Measurements from ENCODE around the gene ZNF777. TPM values are rescaled to one million over a fixed set of nuclear protein-coding genes. Genes with fewer than 3 reads are reported as not detected.

The ZNF777 gene
- total and polyA plus RNA-seq, 2 of the 4 experiments (the other 2 are of a cell fraction) = 3.2 to 6.5 TPM

DNA sequence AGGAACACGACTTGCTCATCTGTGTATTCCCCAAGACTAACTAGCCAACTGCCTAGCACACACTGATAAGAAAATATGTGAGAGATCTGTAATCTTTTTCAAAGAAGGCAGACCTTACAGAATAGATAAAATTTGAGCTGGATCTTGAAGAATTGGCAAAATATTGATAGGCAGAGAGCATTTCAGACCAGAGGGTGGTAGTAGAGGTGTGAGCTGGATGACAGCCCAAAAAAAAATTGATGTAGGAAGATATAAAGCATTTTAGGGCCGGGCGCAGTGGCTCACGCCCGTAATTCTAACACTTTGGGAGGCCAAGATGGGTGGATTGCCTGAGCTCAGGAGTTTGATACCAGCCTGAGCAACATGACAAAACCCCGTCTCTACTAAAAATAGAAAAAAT, 37.9 kb upstream of the ZNF777 start:
- CTCF ChIA-PET = no interaction called here
- DNase-seq = no peak
- no peak overlapping the region for H3K14ac ChIP-seq (replicated peaks; ENCODE audit: low read depth, low read length)
- H3K4me1 ChIP-seq (ENCODE audit: control insufficient read depth, insufficient read depth, low read length) = peaks cover 11% of the 10 kb centered on the region
- peaks cover 16% of the 10 kb centered on the region for H4K20me1 ChIP-seq (ENCODE audit: insufficient read depth, low read length)
- H3K4me2 ChIP-seq (ENCODE audit: low read depth, low read length) = no peak overlapping the region
- H4K5ac ChIP-seq (ENCODE audit: low read depth, low read length) = no peak overlapping the region
- intact Hi-C loops (cut with micrococcal nuclease) = no loop called here
- H3K18ac ChIP-seq (ENCODE audit: low read depth, low read length) = no peak overlapping the region
- H3K4me3 ChIP-seq (ENCODE audit: insufficient read depth, low read depth, low read length) = no peak overlapping the region
- no peak overlapping the region for H3K56ac ChIP-seq (ENCODE audit: extremely low read depth, insufficient read depth, low read length)
- no peaks in the 10 kb centered on the region for H3K9me3 ChIP-seq (ENCODE audit: control insufficient read depth, insufficient read depth, low read length)
- BruUV-seq (replicated peaks) = no TSS peak
- POLR2A ChIA-PET (ENCODE audit: unreplicated experiment) = no interaction called here
- no peak overlapping the region for H2BK5ac ChIP-seq (ENCODE audit: low read depth, low read length, poor library complexity, severe bottlenecking)
- TF ChIP-seq, protein P1, sequence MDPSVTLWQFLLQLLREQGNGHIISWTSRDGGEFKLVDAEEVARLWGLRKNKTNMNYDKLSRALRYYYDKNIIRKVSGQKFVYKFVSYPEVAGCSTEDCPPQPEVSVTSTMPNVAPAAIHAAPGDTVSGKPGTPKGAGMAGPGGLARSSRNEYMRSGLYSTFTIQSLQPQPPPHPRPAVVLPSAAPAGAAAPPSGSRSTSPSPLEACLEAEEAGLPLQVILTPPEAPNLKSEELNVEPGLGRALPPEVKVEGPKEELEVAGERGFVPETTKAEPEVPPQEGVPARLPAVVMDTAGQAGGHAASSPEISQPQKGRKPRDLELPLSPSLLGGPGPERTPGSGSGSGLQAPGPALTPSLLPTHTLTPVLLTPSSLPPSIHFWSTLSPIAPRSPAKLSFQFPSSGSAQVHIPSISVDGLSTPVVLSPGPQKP (IDR thresholded peaks at IDR 0.05; ENCODE audit: borderline replicate concordance, low read depth, low read length) = no peak
- TF ChIP-seq RFX5 (IDR thresholded peaks at IDR 0.05; ENCODE audit: low read depth, low read length) (no peak), NFE2L2 (IDR thresholded peaks at IDR 0.05; ENCODE audit: low read depth, low read length) (no peak), RCOR1 (IDR thresholded peaks at IDR 0.05; ENCODE audit: insufficient replicate concordance, low read length) (no peak), MAZ (IDR thresholded peaks at IDR 0.05; ENCODE audit: borderline replicate concordance, low read depth, low read length) (no peak), MXI1 (IDR thresholded peaks at IDR 0.05; ENCODE audit: borderline replicate concordance, low read depth, low read length) (no peak), POLR2A (IDR thresholded peaks at IDR 0.05; ENCODE audit: low read depth, low read length) (no peak), CEBPB (IDR thresholded peaks at IDR 0.05; ENCODE audit: low read depth, low read length) (no peak), CHD1 (IDR thresholded peaks at IDR 0.05; ENCODE audit: low read depth, low read length) (no peak), RAD21 (IDR thresholded peaks at IDR 0.05; ENCODE audit: low read length) (no peak), FOS (IDR thresholded peaks at IDR 0.05; ENCODE audit: low read depth, low read length) (no peak), BHLHE40 (IDR thresholded peaks at IDR 0.05; ENCODE audit: low read depth, low read length) (no peak), SMC3 (IDR thresholded peaks at IDR 0.05; ENCODE audit: low read depth, low read length) (no peak), MAFK (IDR thresholded peaks at IDR 0.05; ENCODE audit: low read depth, low read length) (no peak), CTCF (conservative IDR thresholded peaks at IDR 0.05; ENCODE audit: low read depth, low read length) (no peak)
- TF ChIP-seq, protein P2, sequence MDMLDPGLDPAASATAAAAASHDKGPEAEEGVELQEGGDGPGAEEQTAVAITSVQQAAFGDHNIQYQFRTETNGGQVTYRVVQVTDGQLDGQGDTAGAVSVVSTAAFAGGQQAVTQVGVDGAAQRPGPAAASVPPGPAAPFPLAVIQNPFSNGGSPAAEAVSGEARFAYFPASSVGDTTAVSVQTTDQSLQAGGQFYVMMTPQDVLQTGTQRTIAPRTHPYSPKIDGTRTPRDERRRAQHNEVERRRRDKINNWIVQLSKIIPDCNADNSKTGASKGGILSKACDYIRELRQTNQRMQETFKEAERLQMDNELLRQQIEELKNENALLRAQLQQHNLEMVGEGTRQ (IDR thresholded peaks at IDR 0.05; ENCODE audit: low read depth, low read length) = no peak
- H2AFZ ChIP-seq (replicated peaks; ENCODE audit: low read length, poor library complexity) = no peak overlapping the region
- no peak overlapping the region for H3K9ac ChIP-seq (ENCODE audit: low read depth, low read length)
- H4K91ac ChIP-seq (ENCODE audit: insufficient read depth, low read depth, low read length) = no peak overlapping the region
- no peak overlapping the region for H2AK5ac ChIP-seq (ENCODE audit: low read depth, low read length)
- H3K79me1 ChIP-seq (ENCODE audit: low read depth in 1 of 2, low read length in 2 of 2) = peaks cover 12 to 19% of the 10 kb centered on the region in 2 experiments
- H2BK15ac ChIP-seq (ENCODE audit: low read depth, low read length) = no peak overlapping the region
- dilution Hi-C loops (cut with HindIII; ENCODE audit: low sequenced_read_pairs, unreplicated experiment) = no loop called here
- 89% methylated on average over 4 of the region's 6 CpGs; no CpG with 5 or more reads in 1 of the 2 experiments for WGBS, 2 experiments (ENCODE audit: extremely low coverage in 2 of 2, insufficient read length in 1 of 2)
- no peak overlapping the region for H3K4ac ChIP-seq (ENCODE audit: low read depth, low read length)
- no peak overlapping the region for H3K23ac ChIP-seq (ENCODE audit: low read depth, low read length)
- H3K27ac ChIP-seq (ENCODE audit: insufficient read depth, low read length) = no peak overlapping the region
- H3K27me3 ChIP-seq (ENCODE audit: control insufficient read depth, insufficient read depth, low read length) = peaks cover 17% of the 10 kb centered on the region
- ATAC-seq (ENCODE audit: low read depth) = no peak
- peaks cover 2% of the 10 kb centered on the region; the same call in 1 of the 2 replicates for H3K36me3 ChIP-seq (ENCODE audit: control insufficient read depth, insufficient read depth, low read length)
- H2BK120ac ChIP-seq (ENCODE audit: low read depth, low read length) = no peak overlapping the region
- in situ Hi-C loops (cut with MboI; ENCODE audit: low sequenced_read_pairs) = no loop called here
- H2AK9ac ChIP-seq (replicated peaks; ENCODE audit: low read depth, low read length, poor library complexity) = no peak overlapping the region
- H2BK20ac ChIP-seq (ENCODE audit: low read depth, low read length) = no peak overlapping the region
- peaks cover 9% of the 10 kb centered on the region for H3K9me1 ChIP-seq (ENCODE audit: insufficient read depth, low read length)
- H4K8ac ChIP-seq (ENCODE audit: low read depth in 2 of 2, low read length in 2 of 2) = no peak overlapping the region

Data from IMR-90 (cell line).